DOHH2 (cell line): ENCODE measurements around the gene PITPNM3.

Experiments
- EZH2phosphoT487 ChIP-seq: fragments of 200-600 bp; sonication (generic); IDR thresholded peaks from 2 replicates; pipeline ENCODE4 v1.6.1; 2017; ENCODE audit warnings: borderline replicate concordance, mild to moderate bottlenecking, antibody characterized with exemption, low read length, moderate library complexity, mixed read lengths
- TF ChIP-seq, protein P1 (sequence below): fragments of 200-600 bp; sonication (generic); IDR thresholded peaks from one replicate; pipeline ENCODE4 v1.5.1; 2014; ENCODE audit warnings: antibody characterized with exemption, mild to moderate bottlenecking, low read depth, low read length; ENCODE audit not compliant: poor library complexity, severe bottlenecking

GRCh38 chr17:6478486-6478885 lies 77.9 kb downstream of the PITPNM3 start:
- TF ChIP-seq, protein P1, sequence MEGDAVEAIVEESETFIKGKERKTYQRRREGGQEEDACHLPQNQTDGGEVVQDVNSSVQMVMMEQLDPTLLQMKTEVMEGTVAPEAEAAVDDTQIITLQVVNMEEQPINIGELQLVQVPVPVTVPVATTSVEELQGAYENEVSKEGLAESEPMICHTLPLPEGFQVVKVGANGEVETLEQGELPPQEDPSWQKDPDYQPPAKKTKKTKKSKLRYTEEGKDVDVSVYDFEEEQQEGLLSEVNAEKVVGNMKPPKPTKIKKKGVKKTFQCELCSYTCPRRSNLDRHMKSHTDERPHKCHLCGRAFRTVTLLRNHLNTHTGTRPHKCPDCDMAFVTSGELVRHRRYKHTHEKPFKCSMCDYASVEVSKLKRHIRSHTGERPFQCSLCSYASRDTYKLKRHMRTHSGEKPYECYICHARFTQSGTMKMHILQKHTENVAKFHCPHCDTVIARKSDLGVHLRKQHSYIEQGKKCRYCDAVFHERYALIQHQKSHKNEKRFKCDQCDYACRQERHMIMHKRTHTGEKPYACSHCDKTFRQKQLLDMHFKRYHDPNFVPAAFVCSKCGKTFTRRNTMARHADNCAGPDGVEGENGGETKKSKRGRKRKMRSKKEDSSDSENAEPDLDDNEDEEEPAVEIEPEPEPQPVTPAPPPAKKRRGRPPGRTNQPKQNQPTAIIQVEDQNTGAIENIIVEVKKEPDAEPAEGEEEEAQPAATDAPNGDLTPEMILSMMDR, result no peak
- no peak for TF ChIP-seq EZH2phosphoT487
